Loucy (cell line): Measurements from ENCODE around the gene POC1A.

ENCODE experiments used
- EZH2phosphoT487 ChIP-seq: fragments of 200-600 bp; IDR thresholded peaks from 2 replicates; pipeline ENCODE4 v1.6.1; 2018; ENCODE audit warnings: antibody characterized with exemption, mild to moderate bottlenecking, moderate library complexity, borderline replicate concordance
- TF ChIP-seq, protein P1 (sequence below): fragments of 200-600 bp; sonication (generic); conservative IDR thresholded peaks from 2 replicates; pipeline ENCODE4 v1.5.1; 2014; ENCODE audit warnings: mild to moderate bottlenecking, antibody characterized with exemption, low read length

DNA sequence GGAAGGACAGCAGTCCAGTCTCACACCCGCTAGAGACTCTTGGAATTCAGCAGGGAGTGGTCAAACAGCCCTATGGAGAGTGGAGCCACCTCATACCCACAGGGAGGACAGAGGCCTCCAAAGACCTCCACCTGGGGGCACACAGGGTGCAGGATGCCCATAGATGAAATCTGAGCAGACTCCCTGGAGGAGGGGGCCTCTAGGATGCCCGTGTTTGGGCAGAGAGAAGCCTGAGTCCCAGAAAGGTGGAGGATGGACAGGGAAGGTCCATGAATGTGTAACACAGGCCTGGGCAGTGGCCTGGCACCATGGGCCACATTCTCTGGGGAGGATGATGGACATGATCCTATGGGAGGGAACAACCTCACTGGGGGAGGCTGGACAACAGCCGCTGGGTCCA, 119.6 kb downstream of the POC1A start:
- TF ChIP-seq, protein P1, sequence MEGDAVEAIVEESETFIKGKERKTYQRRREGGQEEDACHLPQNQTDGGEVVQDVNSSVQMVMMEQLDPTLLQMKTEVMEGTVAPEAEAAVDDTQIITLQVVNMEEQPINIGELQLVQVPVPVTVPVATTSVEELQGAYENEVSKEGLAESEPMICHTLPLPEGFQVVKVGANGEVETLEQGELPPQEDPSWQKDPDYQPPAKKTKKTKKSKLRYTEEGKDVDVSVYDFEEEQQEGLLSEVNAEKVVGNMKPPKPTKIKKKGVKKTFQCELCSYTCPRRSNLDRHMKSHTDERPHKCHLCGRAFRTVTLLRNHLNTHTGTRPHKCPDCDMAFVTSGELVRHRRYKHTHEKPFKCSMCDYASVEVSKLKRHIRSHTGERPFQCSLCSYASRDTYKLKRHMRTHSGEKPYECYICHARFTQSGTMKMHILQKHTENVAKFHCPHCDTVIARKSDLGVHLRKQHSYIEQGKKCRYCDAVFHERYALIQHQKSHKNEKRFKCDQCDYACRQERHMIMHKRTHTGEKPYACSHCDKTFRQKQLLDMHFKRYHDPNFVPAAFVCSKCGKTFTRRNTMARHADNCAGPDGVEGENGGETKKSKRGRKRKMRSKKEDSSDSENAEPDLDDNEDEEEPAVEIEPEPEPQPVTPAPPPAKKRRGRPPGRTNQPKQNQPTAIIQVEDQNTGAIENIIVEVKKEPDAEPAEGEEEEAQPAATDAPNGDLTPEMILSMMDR, result no peak
- no peak for TF ChIP-seq EZH2phosphoT487
